ENCODE results near the gene PTPA.
"Not testable (repeated sequence)": the region's sequence is repeated elsewhere in the genome, so short reads cannot be mapped to it uniquely, and the experiment has no call there.

PTPA gene

GRCh38 chr9:129151469-129151868 is 40.3 kb downstream of the PTPA start:
- DNase-seq (ENCODE audit: low read depth in 1 of 2, low spot score in 1 of 2): no peak

DNA sequence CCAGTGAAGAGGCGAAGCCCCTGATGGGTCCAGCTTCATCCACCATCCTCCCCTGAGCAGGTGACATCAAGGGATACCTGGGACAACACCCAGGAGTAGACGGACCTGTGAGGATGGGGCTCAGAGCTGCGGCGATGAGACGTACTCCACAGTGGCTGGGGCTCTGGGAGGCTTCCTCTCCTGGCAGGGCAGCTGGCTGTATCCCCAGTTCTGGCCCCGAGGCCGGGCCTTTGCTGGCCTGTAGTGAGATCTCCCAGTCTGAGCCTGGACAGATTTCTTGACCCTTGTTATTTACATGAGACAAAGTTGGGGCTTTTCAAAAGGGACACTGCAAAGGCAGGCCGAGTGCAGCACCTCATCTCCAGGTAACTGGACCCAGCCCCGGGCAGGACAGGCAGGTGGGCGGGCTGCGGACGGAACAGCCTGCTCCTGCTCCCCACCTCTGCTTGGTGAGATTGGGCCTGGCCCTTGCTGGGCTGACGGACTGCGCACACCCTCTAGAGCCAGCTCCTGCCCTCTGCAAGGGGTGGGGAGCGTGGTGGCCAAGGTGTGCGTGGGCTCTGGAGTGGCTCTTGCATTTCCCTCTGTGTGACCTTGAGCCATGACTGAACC is 43.8 kb downstream of the PTPA start:
- DNase-seq (ENCODE audit: low read depth in 1 of 2, low spot score in 1 of 2): no peak

DNA sequence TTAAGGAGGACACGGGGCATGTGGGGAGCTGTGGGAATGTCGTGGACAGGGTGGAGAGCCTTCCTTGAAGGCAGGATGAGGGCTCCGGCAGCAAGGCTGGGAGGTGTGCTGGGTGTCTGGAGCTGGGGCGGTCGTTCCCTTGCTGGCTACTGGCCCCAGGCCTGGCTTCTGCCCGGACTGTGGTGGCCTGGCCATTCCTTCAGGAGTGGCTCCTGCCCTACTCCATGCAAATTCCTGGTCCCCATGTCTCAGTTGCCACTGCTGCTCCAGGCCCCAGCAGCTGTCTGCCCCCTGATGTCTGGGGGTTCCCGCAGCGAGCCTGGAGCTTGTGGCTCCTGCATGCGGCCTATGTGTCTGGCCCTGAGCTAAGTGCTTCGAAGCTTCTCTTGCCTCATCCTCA is 44.9 kb downstream of the PTPA start:
- no peak for DNase-seq (ENCODE audit: low read depth in 1 of 2, low spot score in 1 of 2)

DNA sequence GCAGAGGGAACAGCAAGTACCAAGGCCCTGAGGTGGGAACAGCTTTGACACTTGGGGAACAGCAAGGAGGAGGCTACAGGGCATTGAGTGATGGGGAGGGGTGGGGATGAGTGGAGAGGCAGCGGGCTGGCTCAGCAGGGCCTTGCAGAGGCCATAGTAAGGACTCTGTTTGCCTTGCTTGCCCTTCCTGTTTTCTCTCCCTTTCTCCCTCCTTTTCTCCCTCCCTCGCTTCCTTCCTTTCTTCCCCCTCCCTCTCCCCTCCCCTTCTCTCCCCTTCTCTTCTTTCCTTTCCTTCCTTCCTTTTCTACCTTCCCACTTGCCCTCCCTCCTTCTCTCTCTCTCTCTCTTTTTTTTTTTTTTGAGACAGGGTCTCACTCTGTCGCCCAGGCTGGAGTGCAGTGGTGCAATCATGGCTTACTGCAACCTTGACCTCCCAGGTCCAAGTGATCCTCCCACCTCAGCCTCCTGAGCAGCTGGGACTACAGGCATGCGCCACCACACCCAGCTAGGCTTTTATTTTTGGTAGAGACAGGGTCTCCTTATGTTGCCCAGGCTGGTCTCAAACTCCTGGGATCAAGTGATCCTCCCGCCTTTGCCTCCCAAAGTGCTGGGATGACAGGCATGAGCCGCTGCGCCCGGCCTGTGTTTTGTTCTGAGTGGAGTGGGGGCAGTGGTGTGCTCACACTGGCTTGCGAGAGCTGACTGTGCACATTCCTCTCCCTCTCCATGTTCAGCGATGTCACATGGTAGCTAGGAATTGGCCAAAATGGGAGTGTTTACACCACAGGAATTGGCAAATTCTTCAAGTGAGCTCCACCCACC is 49.7 kb downstream of the PTPA start:
- DNase-seq (ENCODE audit: low read depth in 1 of 2, low spot score in 1 of 2): no peak

DNA sequence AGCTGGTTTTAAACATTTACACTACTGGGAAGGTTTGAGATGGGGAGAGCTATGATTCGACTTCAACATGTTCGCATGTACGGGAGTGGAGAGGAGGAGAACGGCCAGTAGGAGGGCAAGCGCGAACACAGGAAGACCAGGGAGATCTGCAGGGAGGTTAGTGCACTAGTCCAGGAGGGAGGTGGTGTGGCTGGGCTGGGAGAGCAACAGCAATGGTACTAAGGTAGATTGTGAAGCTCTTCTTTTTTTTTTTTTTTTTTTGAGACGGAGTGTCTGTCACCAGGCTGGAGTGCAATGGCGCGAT is 50.3 kb downstream of the PTPA start:
- DNase-seq (ENCODE audit: low read depth in 1 of 2, low spot score in 1 of 2): no peak

- DNase-seq (ENCODE audit: low read depth in 1 of 2, low spot score in 1 of 2): no peak
Measured at GRCh38 chr9:129162497-129163197, 51.4 kb downstream of the PTPA start.

- DNase-seq (ENCODE audit: low read depth in 1 of 2, low spot score in 1 of 2): not testable (repeated sequence)
Measured at GRCh38 chr9:129163198-129163670, 52.0 kb downstream of the PTPA start.

DNA sequence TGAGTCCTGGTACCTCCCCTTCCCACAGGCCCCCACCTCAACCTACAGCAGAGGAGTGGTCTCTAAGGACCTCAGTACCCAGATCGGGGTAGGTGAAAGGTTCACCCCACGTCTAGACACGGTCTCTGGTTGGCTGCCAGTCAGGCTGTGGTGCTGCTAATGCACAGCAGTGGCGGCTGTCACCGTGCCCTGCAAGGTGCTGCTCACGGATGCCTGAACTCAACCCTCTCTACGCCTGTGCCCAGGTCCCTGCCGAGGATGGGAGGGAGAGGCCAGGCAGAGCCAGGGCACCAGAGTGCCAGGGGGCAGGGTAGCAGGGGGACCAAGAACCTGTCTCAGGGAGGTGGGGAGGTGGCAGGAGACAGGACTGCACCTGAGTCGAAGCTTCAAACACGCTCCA is 52.5 kb downstream of the PTPA start:
- DNase-seq (ENCODE audit: low read depth in 1 of 2, low spot score in 1 of 2): no peak

DNA sequence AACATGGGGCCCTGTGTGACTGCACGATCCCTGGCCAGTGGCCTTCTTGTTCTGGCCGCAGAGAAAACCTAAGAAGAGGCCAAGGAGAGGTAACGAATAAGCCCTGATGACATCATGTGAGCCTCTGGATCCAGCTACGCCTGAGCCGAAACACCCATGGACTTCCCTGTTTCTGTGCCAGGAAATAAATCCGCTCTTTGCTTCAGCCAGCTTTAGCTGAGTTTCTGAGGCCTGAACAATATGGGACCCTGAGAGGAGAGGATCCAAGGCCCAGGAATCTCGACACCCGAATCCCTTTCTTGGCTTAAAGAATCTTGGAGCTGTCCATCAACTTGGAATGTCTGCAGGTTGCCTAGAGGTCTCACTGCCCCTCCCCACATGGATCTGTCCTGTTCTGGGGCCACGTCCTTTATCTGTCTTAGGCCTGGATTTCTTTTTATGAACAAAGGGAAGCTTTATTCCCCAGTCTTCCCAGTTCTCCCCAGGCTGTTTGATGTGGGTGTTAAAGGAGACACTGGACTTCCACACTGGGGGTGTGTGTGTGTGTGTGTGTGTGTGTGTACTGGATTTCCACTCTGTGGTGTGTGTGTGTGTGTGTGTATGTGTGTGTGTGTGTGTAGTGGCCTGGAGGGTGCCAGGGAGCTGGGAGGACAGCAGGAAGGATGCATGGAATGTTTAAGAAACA is 53.2 kb downstream of the PTPA start:
- no peak for DNase-seq (ENCODE audit: low read depth in 1 of 2, low spot score in 1 of 2)

GRCh38 chr9:129165198-129165597 is 54.0 kb downstream of the PTPA start:
- DNase-seq (ENCODE audit: low read depth in 1 of 2, low spot score in 1 of 2): no peak

- DNase-seq (ENCODE audit: low read depth in 1 of 2, low spot score in 1 of 2): no peak
Measured at GRCh38 chr9:129166623-129167557, 55.7 kb downstream of the PTPA start.

GRCh38 chr9:129170229-129170628 is 59.0 kb downstream of the PTPA start:
- DNase-seq (ENCODE audit: low read depth in 1 of 2, low spot score in 1 of 2): no peak

DNA sequence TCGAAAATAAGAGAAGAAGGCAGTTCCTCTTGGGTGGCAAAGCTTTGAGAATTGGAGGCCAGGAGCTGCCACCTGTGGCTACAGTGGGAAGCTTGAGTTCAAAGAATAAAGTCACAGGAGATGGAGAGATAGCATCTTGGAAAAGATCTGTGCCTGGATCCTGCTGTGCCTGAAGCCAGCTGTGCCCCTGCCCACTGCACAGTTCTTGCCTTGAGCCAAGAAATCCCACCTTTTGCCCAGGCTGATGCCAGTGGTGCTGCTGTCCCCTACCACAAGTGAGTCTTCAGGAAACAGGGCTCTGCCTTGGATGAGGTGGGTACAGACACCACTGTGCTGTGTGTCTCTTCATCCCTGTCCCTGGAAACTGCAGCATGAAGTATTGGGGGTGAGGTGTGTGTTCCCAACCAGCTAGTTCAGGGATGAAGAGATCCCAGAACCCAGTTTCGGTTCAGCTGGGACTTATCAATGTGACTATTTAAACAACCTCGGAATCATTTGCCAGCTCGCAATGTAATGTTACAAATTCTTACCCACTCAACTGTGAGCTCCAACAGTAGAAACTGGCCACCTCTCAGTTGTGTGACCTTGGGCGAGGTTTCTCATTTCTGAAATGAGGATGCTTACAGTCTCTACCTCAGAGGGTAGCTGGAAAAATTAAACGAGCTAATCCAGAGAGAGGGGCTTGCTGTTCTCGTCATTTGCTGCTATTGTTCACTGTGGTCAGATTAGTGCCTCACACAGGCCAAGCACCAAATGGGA is 61.0 kb downstream of the PTPA start:
- no peak for DNase-seq (ENCODE audit: low read depth in 1 of 2, low spot score in 1 of 2)

DNA sequence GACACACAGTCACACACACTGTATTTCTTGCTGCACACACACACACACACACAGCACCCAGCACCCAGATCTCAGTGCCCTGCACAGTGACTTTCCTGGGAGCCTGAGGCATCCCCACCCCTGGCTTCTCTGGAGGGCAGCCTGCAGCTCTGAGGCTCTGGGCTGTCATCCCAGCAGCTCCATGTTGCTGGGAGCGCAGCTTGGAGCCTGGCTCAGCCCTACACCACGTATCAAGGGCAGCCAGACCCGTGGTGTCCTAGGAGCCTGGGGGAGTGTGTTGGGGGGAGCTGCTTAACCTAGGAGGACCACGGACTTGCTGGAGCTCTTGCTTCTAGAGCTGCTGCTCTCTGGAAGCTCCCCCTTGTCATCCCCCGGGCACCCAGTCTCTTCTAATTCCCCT is 61.6 kb downstream of the PTPA start:
- no peak for DNase-seq (ENCODE audit: low read depth in 1 of 2, low spot score in 1 of 2)

GRCh38 chr9:129173296-129174101 is 62.3 kb downstream of the PTPA start:
- no peak for DNase-seq (ENCODE audit: low read depth in 1 of 2, low spot score in 1 of 2)

DNA sequence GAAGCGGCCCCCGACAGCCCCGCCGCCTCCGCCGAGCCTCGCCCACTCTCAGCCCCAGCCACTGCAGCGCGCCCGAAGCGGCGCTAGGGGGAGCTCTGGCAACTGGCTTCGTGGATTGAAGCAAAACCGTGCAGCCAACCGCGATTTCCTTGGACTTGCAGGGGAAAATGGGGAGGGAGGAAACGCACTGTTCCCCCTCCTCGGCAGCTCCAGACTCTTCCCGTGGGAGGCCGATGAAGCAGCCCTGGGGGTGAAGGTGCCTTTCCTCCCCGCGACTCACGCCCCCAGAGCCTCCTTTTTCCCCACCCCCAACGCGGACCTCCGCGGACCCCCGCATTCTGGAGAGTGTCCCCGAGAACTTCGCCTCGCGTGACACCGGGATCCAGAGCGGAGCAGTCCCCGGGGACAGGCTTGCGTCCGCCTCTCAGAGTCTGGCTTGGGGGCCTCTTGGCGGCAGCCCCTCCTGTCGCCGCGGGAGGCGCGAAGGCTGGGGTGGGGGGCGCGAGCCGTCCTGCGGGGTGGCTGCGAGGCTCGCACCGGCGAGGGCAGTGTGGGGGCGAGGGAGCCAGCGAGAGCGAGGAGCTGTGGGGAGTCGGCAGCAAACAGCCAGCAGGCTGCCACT is 63.0 kb downstream of the PTPA start:
- peak; percentile 58 to 74 for DNase-seq (ENCODE audit: low read depth in 1 of 2, low spot score in 1 of 2)

GRCh38 chr9:129174724-129175514 is 63.7 kb downstream of the PTPA start:
- no peak for DNase-seq (ENCODE audit: low read depth in 1 of 2, low spot score in 1 of 2)

GRCh38 chr9:129175515-129175824 is 64.3 kb downstream of the PTPA start:
- no peak for DNase-seq (ENCODE audit: low read depth in 1 of 2, low spot score in 1 of 2)

All from stimulated activated CD4-positive, alpha-beta T cell treated with anti-CD3 and anti-CD28 coated beads, Interleukin-15, amount 100 ng/mL, for 1 hour (primary cell).